A673 (cell line): ENCODE results near the gene POLD2.

ENCODE experiments used
- EZH2 ChIP-seq: fragments of 200-600 bp; sonication (generic); IDR thresholded peaks from 2 replicates; pipeline ENCODE4 v1.6.1; 2017; ENCODE audit warnings: borderline replicate concordance, low read depth, mild to moderate bottlenecking, mixed read lengths, antibody characterized with exemption, low read length; ENCODE audit not compliant: poor library complexity, severe bottlenecking
- TF ChIP-seq, protein P1 (sequence below): fragments of 300-800, 200-600 bp; sonication (generic); conservative IDR thresholded peaks from 2 replicates; pipeline ENCODE4 v1.5.1; 2017; ENCODE audit warnings: low read depth, mild to moderate bottlenecking, antibody characterized with exemption, low read length, moderate library complexity, mixed read lengths

GRCh38 chr7:44148961-44149536 lies 25.7 kb upstream of the POLD2 start:
- TF ChIP-seq, protein P1, sequence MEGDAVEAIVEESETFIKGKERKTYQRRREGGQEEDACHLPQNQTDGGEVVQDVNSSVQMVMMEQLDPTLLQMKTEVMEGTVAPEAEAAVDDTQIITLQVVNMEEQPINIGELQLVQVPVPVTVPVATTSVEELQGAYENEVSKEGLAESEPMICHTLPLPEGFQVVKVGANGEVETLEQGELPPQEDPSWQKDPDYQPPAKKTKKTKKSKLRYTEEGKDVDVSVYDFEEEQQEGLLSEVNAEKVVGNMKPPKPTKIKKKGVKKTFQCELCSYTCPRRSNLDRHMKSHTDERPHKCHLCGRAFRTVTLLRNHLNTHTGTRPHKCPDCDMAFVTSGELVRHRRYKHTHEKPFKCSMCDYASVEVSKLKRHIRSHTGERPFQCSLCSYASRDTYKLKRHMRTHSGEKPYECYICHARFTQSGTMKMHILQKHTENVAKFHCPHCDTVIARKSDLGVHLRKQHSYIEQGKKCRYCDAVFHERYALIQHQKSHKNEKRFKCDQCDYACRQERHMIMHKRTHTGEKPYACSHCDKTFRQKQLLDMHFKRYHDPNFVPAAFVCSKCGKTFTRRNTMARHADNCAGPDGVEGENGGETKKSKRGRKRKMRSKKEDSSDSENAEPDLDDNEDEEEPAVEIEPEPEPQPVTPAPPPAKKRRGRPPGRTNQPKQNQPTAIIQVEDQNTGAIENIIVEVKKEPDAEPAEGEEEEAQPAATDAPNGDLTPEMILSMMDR: no peak
- TF ChIP-seq EZH2: no peak
